ENCODE measurements around the gene ATXN1.

Gene ATXN1

DNA sequence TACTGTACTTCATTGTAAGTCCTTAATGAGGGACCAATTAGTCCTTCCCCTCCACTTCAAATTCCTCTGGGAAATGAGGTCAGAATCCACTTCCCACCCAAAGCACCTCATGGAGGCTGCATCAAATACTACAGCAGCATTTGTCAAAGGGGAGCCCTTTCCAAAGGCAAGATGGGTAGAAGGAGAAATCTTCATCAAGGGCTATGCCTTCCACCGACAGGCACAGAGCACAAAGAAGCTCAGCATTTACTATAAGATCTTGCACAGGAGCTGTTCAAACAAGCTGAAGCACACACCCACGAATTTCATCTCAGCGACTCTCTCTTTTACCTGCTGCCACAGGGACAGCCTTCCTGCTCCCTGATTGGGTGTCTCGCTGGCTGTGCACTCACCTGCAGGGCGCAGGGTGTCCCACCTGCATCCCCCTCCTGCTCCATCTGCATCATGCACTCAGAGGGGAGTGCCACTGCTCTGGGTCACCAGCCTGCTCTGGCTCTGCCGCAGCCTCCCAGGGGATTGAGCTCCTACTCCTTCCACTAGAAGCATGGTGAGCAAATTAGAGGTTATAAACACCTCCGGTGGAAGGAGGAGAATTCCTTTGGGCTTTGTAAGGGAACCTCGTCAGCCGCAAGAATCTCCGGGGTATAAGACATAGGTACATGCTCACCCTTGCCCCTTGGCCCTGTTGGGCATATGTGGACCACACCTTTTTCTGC is 164.5 kb downstream of the ATXN1 start:
- Histone ChIP-seq H2AK5ac (ENCODE audit: low read depth, low read length) (no peak overlapping the region), H3K4me3 (ENCODE audit: low read length in 2 of 2) (no peak overlapping the region), H2BK12ac (ENCODE audit: low read length) (no peak overlapping the region), H3K4ac (ENCODE audit: low read length) (no peak overlapping the region), H4K91ac (ENCODE audit: low read depth, low read length, poor library complexity) (no peak overlapping the region), H4K8ac (ENCODE audit: low read depth, low read length) (no peak overlapping the region), H3K4me1 (ENCODE audit: control insufficient read depth in 2 of 2, insufficient read depth in 1 of 2, low read depth in 1 of 2, low read length in 2 of 2) (peaks cover 0 to 3% of the 10 kb centered on the region in 2 donors), H3K23ac (ENCODE audit: low read depth, low read length, poor library complexity) (no peak overlapping the region), H3K27ac (replicated peaks; ENCODE audit: low read length) (no peak overlapping the region), H2AFZ (ENCODE audit: low read length) (no peak overlapping the region), H3K79me1 (ENCODE audit: low read depth, low read length) (no peaks in the 10 kb centered on the region), H3K9me3 (replicated peaks in 1 of 2; ENCODE audit: control insufficient read depth in 2 of 2, insufficient read depth in 1 of 2, low read depth in 1 of 2, low read length in 2 of 2) (no peaks in the 10 kb centered on the region), H3K9ac (ENCODE audit: low read depth, low read length, poor library complexity) (no peak overlapping the region), H3K27me3 (ENCODE audit: control insufficient read depth in 3 of 3, insufficient read depth in 3 of 3, low read depth in 1 of 3, low read length in 3 of 3) (no peaks in the 10 kb centered on the region), H3K14ac (ENCODE audit: low read length) (no peak overlapping the region), H2BK15ac (ENCODE audit: low read length) (no peak overlapping the region), H3K36me3 (replicated peaks in 1 of 2; ENCODE audit: control insufficient read depth in 2 of 2, insufficient read depth in 2 of 2, low read length in 2 of 2) (no peaks in the 10 kb centered on the region), H3K18ac (ENCODE audit: low read length) (peak overlapping the region; percentile 54), H2BK5ac (ENCODE audit: low read length) (no peak overlapping the region), H3K4me2 (ENCODE audit: insufficient read depth, low read length, poor library complexity, severe bottlenecking) (no peak overlapping the region), H2BK120ac (ENCODE audit: low read depth, low read length) (no peak overlapping the region)
- no CpG with 5 or more reads among the region's 10 CpGs for WGBS, 2 donors (ENCODE audit: extremely low coverage in 2 of 2, insufficient read length in 2 of 2, insufficient replicate concordance in 1 of 2)
- DNase-seq (ENCODE audit: low spot score), result no peak

DNA sequence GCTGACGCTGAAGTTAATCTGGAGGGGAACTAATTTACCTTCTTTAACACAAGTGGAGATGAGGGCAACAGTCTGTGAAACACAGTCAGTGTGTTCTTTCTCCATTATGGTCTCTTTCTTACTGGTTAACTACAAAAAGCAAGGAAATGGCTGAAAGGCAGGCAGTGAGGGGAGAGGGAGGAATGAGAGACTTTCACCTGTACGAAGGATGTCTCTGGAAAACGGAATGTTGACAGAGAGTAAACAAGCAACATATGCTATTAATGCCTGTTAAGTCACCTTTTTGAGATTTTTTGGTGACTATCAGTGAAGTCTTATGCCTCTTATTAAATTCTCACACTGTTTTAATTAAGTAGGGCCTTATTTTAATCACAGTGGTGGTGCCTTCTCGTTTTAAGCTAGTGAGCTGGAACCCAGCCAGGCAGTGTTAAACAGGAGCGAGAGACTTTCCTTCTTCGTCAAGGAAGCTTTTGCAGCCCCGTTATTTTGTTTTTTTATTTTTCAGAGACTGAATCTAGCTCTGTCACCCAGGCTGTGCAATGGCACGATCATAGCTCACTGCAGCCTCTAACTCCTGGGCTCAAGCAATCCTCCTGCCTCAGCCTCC is 165.6 kb downstream of the ATXN1 start:
- no peaks in the 10 kb centered on the region for H3K79me1 ChIP-seq (ENCODE audit: low read depth, low read length)

DNA sequence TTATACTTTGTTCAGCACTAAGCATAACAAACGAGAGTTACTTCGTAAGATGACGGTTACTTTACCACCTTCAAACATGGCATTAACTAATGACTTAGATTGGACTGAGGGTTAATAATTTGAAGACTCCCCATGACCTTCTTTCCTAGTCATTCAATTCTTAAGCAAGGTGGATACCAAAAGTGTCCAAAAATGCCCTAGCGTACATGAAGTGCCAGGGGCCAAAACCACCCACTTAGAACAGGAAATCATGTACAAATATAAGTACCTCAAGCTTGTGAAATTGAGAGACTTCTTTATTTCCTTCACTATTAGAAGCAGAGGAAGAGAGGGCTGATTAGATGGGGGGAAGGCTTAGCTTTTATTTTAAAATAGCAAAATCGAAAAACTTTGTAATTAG is 166.4 kb downstream of the ATXN1 start:
- Histone ChIP-seq H4K91ac (ENCODE audit: low read depth, low read length, poor library complexity) (no peak overlapping the region), H3K4ac (ENCODE audit: low read length) (no peak overlapping the region), H2BK12ac (ENCODE audit: low read length) (no peak overlapping the region), H3K36me3 (replicated peaks in 1 of 2; ENCODE audit: control insufficient read depth in 2 of 2, insufficient read depth in 2 of 2, low read length in 2 of 2) (no peaks in the 10 kb centered on the region), H3K23ac (ENCODE audit: low read depth, low read length, poor library complexity) (no peak overlapping the region), H2AK5ac (ENCODE audit: low read depth, low read length) (no peak overlapping the region), H3K18ac (ENCODE audit: low read length) (no peak overlapping the region), H2BK15ac (ENCODE audit: low read length) (no peak overlapping the region), H3K4me1 (ENCODE audit: control insufficient read depth in 2 of 2, insufficient read depth in 1 of 2, low read depth in 1 of 2, low read length in 2 of 2) (peaks cover 0 to 3% of the 10 kb centered on the region in 2 donors), H3K4me2 (ENCODE audit: insufficient read depth, low read length, poor library complexity, severe bottlenecking) (no peak overlapping the region), H3K79me1 (ENCODE audit: low read depth, low read length) (no peaks in the 10 kb centered on the region), H2BK5ac (ENCODE audit: low read length) (no peak overlapping the region), H4K8ac (ENCODE audit: low read depth, low read length) (no peak overlapping the region), H2BK120ac (ENCODE audit: low read depth, low read length) (no peak overlapping the region), H3K4me3 (ENCODE audit: low read length in 2 of 2) (no peak overlapping the region), H3K27ac (replicated peaks; ENCODE audit: low read length) (no peak overlapping the region), H3K9ac (ENCODE audit: low read depth, low read length, poor library complexity) (no peak overlapping the region), H3K14ac (ENCODE audit: low read length) (no peak overlapping the region), H2AFZ (ENCODE audit: low read length) (no peak overlapping the region), H3K27me3 (ENCODE audit: control insufficient read depth in 3 of 3, insufficient read depth in 3 of 3, low read depth in 1 of 3, low read length in 3 of 3) (no peaks in the 10 kb centered on the region), H3K9me3 (replicated peaks in 1 of 2; ENCODE audit: control insufficient read depth in 2 of 2, insufficient read depth in 1 of 2, low read depth in 1 of 2, low read length in 2 of 2) (no peaks in the 10 kb centered on the region)
- DNase-seq (ENCODE audit: low spot score), result no peak
- WGBS, 2 donors (ENCODE audit: extremely low coverage in 2 of 2, insufficient read length in 2 of 2, insufficient replicate concordance in 1 of 2), result no CpG with 5 or more reads among the region's 5 CpGs

More for the DNA sequence above, 165.6 kb downstream of the ATXN1 start:
- H2BK12ac ChIP-seq (ENCODE audit: low read length), result no peak overlapping the region
- no peaks in the 10 kb centered on the region for H3K9me3 ChIP-seq (replicated peaks in 1 of 2; ENCODE audit: control insufficient read depth in 2 of 2, insufficient read depth in 1 of 2, low read depth in 1 of 2, low read length in 2 of 2)
- H3K4ac ChIP-seq (ENCODE audit: low read length), result no peak overlapping the region
- no peak for DNase-seq (ENCODE audit: low spot score)
- H3K27me3 ChIP-seq (ENCODE audit: control insufficient read depth in 3 of 3, insufficient read depth in 3 of 3, low read depth in 1 of 3, low read length in 3 of 3), result no peaks in the 10 kb centered on the region
- no CpG with 5 or more reads among the region's 8 CpGs for whole genome bisulfite sequencing, 2 donors (ENCODE audit: extremely low coverage in 2 of 2, insufficient read length in 2 of 2, insufficient replicate concordance in 1 of 2)
- no peak overlapping the region for H2AFZ ChIP-seq (ENCODE audit: low read length)
- no peak overlapping the region for H2AK5ac ChIP-seq (ENCODE audit: low read depth, low read length)
- no peak overlapping the region for H3K23ac ChIP-seq (ENCODE audit: low read depth, low read length, poor library complexity)
- no peak overlapping the region for H4K91ac ChIP-seq (ENCODE audit: low read depth, low read length, poor library complexity)
- H3K18ac ChIP-seq (ENCODE audit: low read length), result no peak overlapping the region
- H3K27ac ChIP-seq (replicated peaks; ENCODE audit: low read length), result no peak overlapping the region
- peaks cover 0 to 3% of the 10 kb centered on the region in 2 donors for H3K4me1 ChIP-seq (ENCODE audit: control insufficient read depth in 2 of 2, insufficient read depth in 1 of 2, low read depth in 1 of 2, low read length in 2 of 2)
- H3K9ac ChIP-seq (ENCODE audit: low read depth, low read length, poor library complexity), result no peak overlapping the region
- no peak overlapping the region for H3K4me2 ChIP-seq (ENCODE audit: insufficient read depth, low read length, poor library complexity, severe bottlenecking)
- no peak overlapping the region for H4K8ac ChIP-seq (ENCODE audit: low read depth, low read length)
- no peak overlapping the region for H3K4me3 ChIP-seq (ENCODE audit: low read length in 2 of 2)
- no peak overlapping the region for H2BK5ac ChIP-seq (ENCODE audit: low read length)
- no peak overlapping the region for H2BK15ac ChIP-seq (ENCODE audit: low read length)
- H3K14ac ChIP-seq (ENCODE audit: low read length), result no peak overlapping the region
- no peak overlapping the region for H2BK120ac ChIP-seq (ENCODE audit: low read depth, low read length)
- no peaks in the 10 kb centered on the region for H3K36me3 ChIP-seq (replicated peaks in 1 of 2; ENCODE audit: control insufficient read depth in 2 of 2, insufficient read depth in 2 of 2, low read length in 2 of 2)

DNA sequence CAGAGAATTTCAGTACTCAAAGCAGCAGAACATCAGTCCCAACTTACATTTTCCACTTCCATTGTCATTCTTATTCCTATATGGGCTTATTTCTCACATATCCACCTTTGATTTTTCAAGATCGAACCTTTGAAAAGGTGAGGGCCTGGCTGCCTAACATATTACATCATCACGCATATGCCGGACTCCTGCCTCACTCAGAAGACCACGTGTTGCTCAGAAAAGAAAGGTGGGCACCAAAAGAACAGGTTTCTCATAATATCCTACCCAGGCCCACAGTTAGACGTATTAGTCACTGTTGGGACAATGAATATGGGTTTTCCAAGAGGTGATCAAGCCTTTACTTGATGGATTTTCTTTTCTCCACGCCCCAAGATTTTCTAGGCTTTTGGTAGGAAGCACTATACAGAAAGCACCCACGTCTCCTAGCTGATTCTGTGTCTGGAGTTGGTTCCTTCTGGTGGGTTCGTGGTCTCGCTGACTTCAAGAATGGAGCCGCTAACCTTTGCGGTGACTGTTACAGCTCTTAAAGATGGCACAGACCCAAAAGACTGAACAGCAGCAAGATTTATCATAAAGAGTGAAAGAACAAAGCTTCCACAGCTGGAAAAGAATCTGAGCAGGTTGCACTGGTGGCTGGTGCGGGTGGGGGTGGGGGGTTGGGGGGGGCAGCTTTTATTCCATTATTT is 168.9 kb downstream of the ATXN1 start:
- no peaks in the 10 kb centered on the region for H3K79me1 ChIP-seq (ENCODE audit: low read depth, low read length)
- H3K9me3 ChIP-seq (replicated peaks in 1 of 2; ENCODE audit: control insufficient read depth in 2 of 2, insufficient read depth in 1 of 2, low read depth in 1 of 2, low read length in 2 of 2), result no peaks in the 10 kb centered on the region
- no peak overlapping the region for H3K14ac ChIP-seq (ENCODE audit: low read length)
- no peak overlapping the region for H3K18ac ChIP-seq (ENCODE audit: low read length)
- no peak overlapping the region for H2AFZ ChIP-seq (ENCODE audit: low read length)
- H2BK120ac ChIP-seq (ENCODE audit: low read depth, low read length), result no peak overlapping the region
- no peak overlapping the region for H4K8ac ChIP-seq (ENCODE audit: low read depth, low read length)
- H2BK15ac ChIP-seq (ENCODE audit: low read length), result no peak overlapping the region
- no peak overlapping the region for H2BK5ac ChIP-seq (ENCODE audit: low read length)
- peaks cover 0 to 3% of the 10 kb centered on the region in 2 donors for H3K4me1 ChIP-seq (ENCODE audit: control insufficient read depth in 2 of 2, insufficient read depth in 1 of 2, low read depth in 1 of 2, low read length in 2 of 2)
- DNase-seq (ENCODE audit: low spot score), result no peak
- no peak overlapping the region for H3K27ac ChIP-seq (replicated peaks; ENCODE audit: low read length)
- H3K27me3 ChIP-seq (ENCODE audit: control insufficient read depth in 3 of 3, insufficient read depth in 3 of 3, low read depth in 1 of 3, low read length in 3 of 3), result no peaks in the 10 kb centered on the region
- H3K36me3 ChIP-seq (replicated peaks in 1 of 2; ENCODE audit: control insufficient read depth in 2 of 2, insufficient read depth in 2 of 2, low read length in 2 of 2), result no peaks in the 10 kb centered on the region
- no peak overlapping the region for H3K9ac ChIP-seq (ENCODE audit: low read depth, low read length, poor library complexity)
- H2BK12ac ChIP-seq (ENCODE audit: low read length), result no peak overlapping the region
- WGBS, 2 donors (ENCODE audit: extremely low coverage in 2 of 2, insufficient read length in 2 of 2, insufficient replicate concordance in 1 of 2), result no CpG with 5 or more reads among the region's 12 CpGs
- no peak overlapping the region for H2AK5ac ChIP-seq (ENCODE audit: low read depth, low read length)
- H3K4me3 ChIP-seq (ENCODE audit: low read length in 2 of 2), result no peak overlapping the region
- no peak overlapping the region for H4K91ac ChIP-seq (ENCODE audit: low read depth, low read length, poor library complexity)
- H3K4me2 ChIP-seq (ENCODE audit: insufficient read depth, low read length, poor library complexity, severe bottlenecking), result no peak overlapping the region
- no peak overlapping the region for H3K4ac ChIP-seq (ENCODE audit: low read length)
- no peak overlapping the region for H3K23ac ChIP-seq (ENCODE audit: low read depth, low read length, poor library complexity)
